HCT116 (cell line): Measurements from ENCODE around the gene PAX8.

Experiments
- CTCF ChIP-seq, 3 experiments: fragments of 200-600 bp in 1 of 3; sonication (generic) in 1 of 3; IDR thresholded peaks in 2 of 3; conservative IDR thresholded peaks in 1 of 3; 2 replicates each; pipeline ENCODE4 v1.5.1; 2012 to 2017; ENCODE audit warnings: low read depth in 2 of 3, low read length in 2 of 3, antibody characterized with exemption in 1 of 3, borderline replicate concordance in 1 of 3, control low read depth in 1 of 3, mild to moderate bottlenecking in 1 of 3, mixed read lengths in 1 of 3, mixed run types in 1 of 3, moderate library complexity in 1 of 3; ENCODE audit not compliant: insufficient read depth in 1 of 3
- MAX ChIP-seq: IDR thresholded peaks from 2 replicates; pipeline ENCODE4 v1.6.1; 2012
- POLR2A ChIP-seq: IDR thresholded peaks from 2 replicates; pipeline ENCODE4 v1.7.0; 2011; ENCODE audit warnings: borderline replicate concordance; ENCODE audit not compliant: insufficient read depth, insufficient read length; ENCODE audit errors: extremely low read depth

GRCh38 chr2:113305146-113305545, 26.4 kb upstream of the PAX8 start:
- TF ChIP-seq CTCF (IDR thresholded peaks at IDR 0.05 in 2 of 3, conservative IDR thresholded peaks at IDR 0.05 in 1 of 3; ENCODE audit: borderline replicate concordance in 1 of 3, insufficient read depth in 1 of 3, low read depth in 2 of 3, low read length in 2 of 3) (no peak), POLR2A (no peak), MAX (no peak)
